Keratinocyte (primary cell): ENCODE results near the gene SRP14. TPM values are rescaled to one million over a fixed set of nuclear protein-coding genes. Genes with fewer than 3 reads are reported as not detected.

Experiments used
- DNase-seq: peaks from one replicate; pipeline ENCODE4 v3.0.0-alpha.2; 2011; ENCODE audit warnings: low read depth, missing footprints, low spot score
- FAIRE-seq: peaks from 2 replicates; lab custom pipeline; 2011; peaks lifted over from hg19 to GRCh38; lab: Jason Lieb, UNC
- H2AFZ ChIP-seq: 2 replicates; pipeline ENCODE4 v1.6.0; 2012; ENCODE audit warnings: low read length, control low read depth, inconsistent platforms; ENCODE audit not compliant: control insufficient read depth
- H3K27ac ChIP-seq: 2 replicates; pipeline ENCODE4 v1.5.1; 2011; ENCODE audit warnings: low read length; ENCODE audit not compliant: control insufficient read depth, insufficient read depth
- H3K27me3 ChIP-seq: 3 replicates; pipeline ENCODE4 v1.6.0; 2011; ENCODE audit warnings: low read length; ENCODE audit not compliant: control insufficient read depth, insufficient read depth; ENCODE audit errors: extremely low read depth
- H3K36me3 ChIP-seq, 2 experiments: 2 replicates in 1 of 2; 3 replicates in 1 of 2; pipeline ENCODE4 v1.5.1; 2011; ENCODE audit warnings: low read length in 2 of 2, mild to moderate bottlenecking in 1 of 2; ENCODE audit not compliant: control insufficient read depth in 2 of 2, insufficient read depth in 2 of 2; ENCODE audit errors: extremely low read depth in 1 of 2
- H3K4me1 ChIP-seq: 3 replicates; pipeline ENCODE4 v1.5.1; 2011; ENCODE audit warnings: low read length; ENCODE audit not compliant: control insufficient read depth, insufficient read depth; ENCODE audit errors: extremely low read depth
- H3K4me2 ChIP-seq: 3 replicates; pipeline ENCODE4 v1.6.0; 2011; ENCODE audit warnings: low read depth, low read length; ENCODE audit not compliant: control insufficient read depth, insufficient read depth; ENCODE audit errors: extremely low read depth
- H3K4me3 ChIP-seq, 3 experiments: fragments of 200-600 bp in 1 of 3; sonication (generic) in 1 of 3; 2 replicates in 2 of 3; 3 replicates in 1 of 3; pipeline ENCODE4 v1.5.1; 2011 to 2016; ENCODE audit warnings: low read length in 3 of 3, mild to moderate bottlenecking in 3 of 3, control low read depth in 2 of 3, inconsistent platforms in 1 of 3, low read depth in 1 of 3, mixed read lengths in 1 of 3, mixed run types in 1 of 3, moderate library complexity in 1 of 3; ENCODE audit not compliant: control insufficient read depth in 2 of 3, insufficient read depth in 2 of 3; ENCODE audit errors: extremely low read depth in 1 of 3
- H3K79me2 ChIP-seq: 2 replicates; pipeline ENCODE4 v1.6.0; 2012; ENCODE audit warnings: low read length; ENCODE audit not compliant: control insufficient read depth, insufficient read depth
- H3K9ac ChIP-seq: 3 replicates; pipeline ENCODE4 v1.6.0; 2011; ENCODE audit warnings: low read length; ENCODE audit not compliant: control insufficient read depth, insufficient read depth; ENCODE audit errors: extremely low read depth
- H3K9me1 ChIP-seq: 3 replicates; pipeline ENCODE4 v1.6.0; 2011; ENCODE audit warnings: low read length; ENCODE audit not compliant: control insufficient read depth, insufficient read depth; ENCODE audit errors: extremely low read depth
- H3K9me3 ChIP-seq: 2 replicates; pipeline ENCODE4 v1.5.1; 2012; ENCODE audit warnings: low read depth, low read length; ENCODE audit not compliant: control insufficient read depth
- H4K20me1 ChIP-seq: 3 replicates; pipeline ENCODE4 v1.6.0; 2011; ENCODE audit warnings: low read length; ENCODE audit not compliant: control insufficient read depth, insufficient read depth; ENCODE audit errors: extremely low read depth
- CTCF ChIP-seq, 3 experiments: IDR thresholded peaks in 1 of 3; conservative IDR thresholded peaks in 1 of 3; optimal IDR thresholded peaks in 1 of 3; 2 replicates in 2 of 3; 3 replicates in 1 of 3; pipeline versions ENCODE3 to v1.5.1; 2011; ENCODE audit warnings: low read length in 3 of 3, mild to moderate bottlenecking in 3 of 3, moderate library complexity in 2 of 3, control low read depth in 1 of 3, inconsistent platforms in 1 of 3; ENCODE audit not compliant: insufficient read depth in 2 of 3; ENCODE audit errors: extremely low read depth in 1 of 3
- EZH2 ChIP-seq: IDR thresholded peaks from one replicate; pipeline ENCODE4 v1.6.1; 2012; ENCODE audit warnings: inconsistent platforms, mild to moderate bottlenecking, low read length, moderate library complexity
- dilution Hi-C: fragments of 300-500 bp; cut with MboI; formaldehyde crosslinking; loops from one replicate; pipeline ENCODE4 v1.7.0; 2020; ENCODE audit warnings: low sequenced_read_pairs; ENCODE audit not compliant: extremely low pct_ligation_motif_present
- polyA plus RNA-seq, 5 experiments: library from polyadenylated mRNA; depleted of rRNA in 3 of 5; stranded (reverse) in 3 of 5; stranded (forward) in 1 of 5; unstranded in 1 of 5; fragments of >200 nt; gene quantifications; 1 replicate in 1 of 5; 2 replicates in 3 of 5; 3 replicates in 1 of 5; pipeline versions ENCODE4 v1.2.1 to v1.2.3, GENCODE V29; 2011 to 2012; ENCODE audit warnings: missing spikeins in 2 of 5, low read depth in 1 of 5, low replicate concordance in 1 of 5

Gene SRP14
- polyA plus RNA-seq, 1 donor (not counting 4 experiments of a cell fraction or from before 2014, with no cell fraction given) = 407 TPM

GRCh38 chr15:40065166-40065565, 26.2 kb upstream of the SRP14 start:
- Histone ChIP-seq H4K20me1 (no peaks in the 10 kb centered on the region), H3K27me3 (peaks cover 5% of the 10 kb centered on the region), H3K27ac (no peak overlapping the region), H3K9me1 (peaks cover 4% of the 10 kb centered on the region), H3K4me2 (no peak overlapping the region), H3K4me1 (peaks cover 30% of the 10 kb centered on the region), H3K36me3 (no peaks in the 10 kb centered on the region), H2AFZ (no peak overlapping the region), H3K9ac (no peak overlapping the region), H3K79me2 (no peaks in the 10 kb centered on the region), H3K9me3 (no peaks in the 10 kb centered on the region), H3K4me3 (no peak overlapping the region)
- dilution Hi-C loops = no loop called here
- TF ChIP-seq EZH2 (no peak), CTCF (optimal IDR thresholded peaks at IDR 0.05 in 1 of 3, IDR thresholded peaks at IDR 0.05 in 1 of 3, conservative IDR thresholded peaks at IDR 0.05 in 1 of 3; ENCODE audit: extremely low read depth in 1 of 3, insufficient read depth in 2 of 3, low read length in 3 of 3) (no peak)
- no peak for DNase-seq
- no peak for FAIRE-seq

GRCh38 chr15:40064231-40064894, 25.4 kb upstream of the SRP14 start:
- Histone ChIP-seq H3K4me1 (peaks cover 30% of the 10 kb centered on the region), H3K4me3 (no peak overlapping the region), H3K79me2 (no peaks in the 10 kb centered on the region), H4K20me1 (no peaks in the 10 kb centered on the region), H3K9me3 (no peaks in the 10 kb centered on the region), H2AFZ (no peak overlapping the region), H3K27ac (no peak overlapping the region), H3K9me1 (peaks cover 4% of the 10 kb centered on the region), H3K27me3 (peaks cover 5% of the 10 kb centered on the region), H3K36me3 (no peaks in the 10 kb centered on the region), H3K4me2 (no peak overlapping the region), H3K9ac (no peak overlapping the region)
- FAIRE-seq = no peak
- DNase-seq = no peak
- dilution Hi-C loops = no loop called here
- no peak for TF ChIP-seq EZH2
- TF ChIP-seq CTCF (optimal IDR thresholded peaks at IDR 0.05 in 1 of 3, IDR thresholded peaks at IDR 0.05 in 1 of 3, conservative IDR thresholded peaks at IDR 0.05 in 1 of 3; ENCODE audit: extremely low read depth in 1 of 3, insufficient read depth in 2 of 3, low read length in 3 of 3) = no peak
